Natural killer cell (primary cell): ENCODE results near the gene KRT85. TPM values are rescaled to one million over a fixed set of nuclear protein-coding genes. Genes with fewer than 3 reads are reported as not detected.

ENCODE experiments used
- ATAC-seq, 3 donors: fragments of 150-1000 bp in 2 of 3; fragments of 200-7000 bp in 1 of 3; cut with Tn5 transposase; 1 replicate in 1 of 3; 2 replicates in 2 of 3; pipeline ENCODE4 v1.10.0; 2021; ENCODE audit warnings: mild to moderate bottlenecking in 2 of 3, moderate library complexity in 2 of 3
- DNase-seq, 2 donors: peaks; one replicate each; pipeline versions ENCODE4 v3.0.0 to v3.0.0-alpha.2; 2013 to 2021; ENCODE audit warnings: mixed read lengths in 1 of 2
- H3K27ac ChIP-seq: one replicate; pipeline ENCODE4 v1.5.1; 2013; ENCODE audit warnings: mild to moderate bottlenecking, low read length
- H3K27me3 ChIP-seq: one replicate; pipeline ENCODE4 v1.6.1; 2013; ENCODE audit warnings: low read length; ENCODE audit not compliant: control insufficient read depth, insufficient read depth
- H3K36me3 ChIP-seq: one replicate; pipeline ENCODE4 v1.6.1; 2013; ENCODE audit warnings: low read length; ENCODE audit not compliant: control insufficient read depth, insufficient read depth
- H3K4me1 ChIP-seq: one replicate; pipeline ENCODE4 v1.6.1; 2013; ENCODE audit warnings: low read length; ENCODE audit not compliant: control insufficient read depth, insufficient read depth
- H3K4me3 ChIP-seq: one replicate; pipeline ENCODE4 v1.5.1; 2013; ENCODE audit warnings: low read length
- H3K9me3 ChIP-seq: one replicate; pipeline ENCODE4 v1.6.1; 2013; ENCODE audit warnings: low read length; ENCODE audit not compliant: control insufficient read depth, insufficient read depth
- H3K27ac Mint-ChIP-seq, 2 donors: one replicate each; pipeline ENCODE4 v1.8.0; 2022; ENCODE audit warnings: mild to moderate bottlenecking in 2 of 2, mixed read lengths in 2 of 2, moderate library complexity in 1 of 2
- H3K27me3 Mint-ChIP-seq, 2 donors: one replicate each; pipeline ENCODE4 v1.8.0; 2022; ENCODE audit warnings: low read depth in 2 of 2, mixed read lengths in 2 of 2
- H3K36me3 Mint-ChIP-seq: one replicate; pipeline ENCODE4 v1.8.0; 2022; ENCODE audit warnings: mixed read lengths
- H3K4me1 Mint-ChIP-seq, 2 donors: one replicate each; pipeline ENCODE4 v1.8.0; 2022; ENCODE audit warnings: mixed read lengths in 2 of 2
- H3K4me3 Mint-ChIP-seq: one replicate; pipeline ENCODE4 v1.8.0; 2022; ENCODE audit warnings: mild to moderate bottlenecking, moderate library complexity, mixed read lengths
- H3K9me3 Mint-ChIP-seq, 2 donors: one replicate each; pipeline ENCODE4 v1.8.0; 2022; ENCODE audit warnings: mixed read lengths in 2 of 2
- CTCF ChIP-seq: fragments of 200-600 bp; IDR thresholded peaks from one replicate; pipeline ENCODE4 v1.8.0; 2022; ENCODE audit warnings: antibody characterized with exemption
- WGBS: methylation state at CpG from one replicate; pipeline ENCODE4 v1.1.7; 2013; ENCODE audit warnings: missing lambda C conversion rate; ENCODE audit not compliant: insufficient coverage; 5-methylcytosine and 5-hydroxymethylcytosine counted together
- intact Hi-C: fragments of 100-400 bp; cut with micrococcal nuclease; formaldehyde crosslinking; loops from one replicate; pipeline ENCODE4 v1.14.2; 2022
- total RNA-seq, 4 donors: library from RNA; stranded (reverse); fragments of 120-200 nt in 1 of 4; gene quantifications; one replicate each; pipeline versions ENCODE4 v1.2.3 to v1.2.4, GENCODE V29; 2013 to 2022

Gene KRT85
- total RNA-seq, 3 donors from 2014 or later (not counting 1 experiment from before 2014, with no cell fraction given): not detected

- DNase-seq: no peak
- Mint-ChIP-seq H3K27me3 (peaks cover 9 to 18% of the 10 kb centered on the region in 2 donors), H3K4me1 (peaks cover 0 to 6% of the 10 kb centered on the region in 2 donors), H3K9me3 (no peaks in the 10 kb centered on the region), H3K36me3 (no peaks in the 10 kb centered on the region), H3K4me3 (no peak overlapping the region), H3K27ac (no peak overlapping the region)
- TF ChIP-seq CTCF: no peak
- Histone ChIP-seq H3K4me3 (no peak overlapping the region), H3K9me3 (no peaks in the 10 kb centered on the region), H3K27ac (no peak overlapping the region), H3K36me3 (no peaks in the 10 kb centered on the region), H3K27me3 (no peaks in the 10 kb centered on the region), H3K4me1 (no peaks in the 10 kb centered on the region)
- no peak for ATAC-seq
- WGBS: 72% methylated on average over 3 of the region's 3 CpGs
- intact Hi-C loops: no loop called here
These were observed 35.7 kb upstream of the KRT85 start for GRCh38 chr12:52402873-52403540.

- Mint-ChIP-seq H3K9me3 (no peaks in the 10 kb centered on the region), H3K27ac (no peak overlapping the region), H3K27me3 (peaks cover 11 to 15% of the 10 kb centered on the region in 2 donors), H3K36me3 (no peaks in the 10 kb centered on the region), H3K4me1 (peaks cover 0 to 6% of the 10 kb centered on the region in 2 donors), H3K4me3 (no peak overlapping the region)
- ATAC-seq (no peak), DNase-seq (no peak)
- Histone ChIP-seq H3K4me3 (no peak overlapping the region), H3K9me3 (no peaks in the 10 kb centered on the region), H3K27me3 (no peaks in the 10 kb centered on the region), H3K27ac (no peak overlapping the region), H3K36me3 (no peaks in the 10 kb centered on the region), H3K4me1 (no peaks in the 10 kb centered on the region)
- intact Hi-C loops: no loop called here
- 86% methylated on average over 1 of the region's 2 CpGs for WGBS
- TF ChIP-seq CTCF: no peak
These were observed 35.1 kb upstream of the KRT85 start for GRCh38 chr12:52402377-52402776.

- Histone ChIP-seq H3K9me3 (no peaks in the 10 kb centered on the region), H3K4me3 (no peak overlapping the region), H3K27me3 (no peaks in the 10 kb centered on the region), H3K27ac (no peak overlapping the region), H3K36me3 (no peaks in the 10 kb centered on the region), H3K4me1 (no peaks in the 10 kb centered on the region)
- H3K4me3 Mint-ChIP-seq: no peak overlapping the region
- H3K36me3 Mint-ChIP-seq: no peaks in the 10 kb centered on the region
- no peak for TF ChIP-seq CTCF
- WGBS: 79% methylated on average over 4 of the region's 4 CpGs
- intact Hi-C loops: no loop called here
- H3K4me1 Mint-ChIP-seq: peaks cover 0 to 6% of the 10 kb centered on the region in 2 donors
- DNase-seq: no peak
- H3K9me3 Mint-ChIP-seq: no peaks in the 10 kb centered on the region
- no peak for ATAC-seq
- H3K27ac Mint-ChIP-seq: no peak overlapping the region
- H3K27me3 Mint-ChIP-seq: peaks cover 15 to 18% of the 10 kb centered on the region in 2 donors
These were observed 34.6 kb upstream of the KRT85 start for GRCh38 chr12:52401926-52402325.

- 84% methylated on average over 5 of the region's 5 CpGs for WGBS
- no peak overlapping the region for H3K27ac ChIP-seq
- Mint-ChIP-seq H3K27ac (no peak overlapping the region), H3K4me1 (peaks cover 0 to 6% of the 10 kb centered on the region in 2 donors), H3K36me3 (no peaks in the 10 kb centered on the region), H3K27me3 (peaks cover 18 to 19% of the 10 kb centered on the region in 2 donors), H3K4me3 (no peak overlapping the region), H3K9me3 (no peaks in the 10 kb centered on the region)
- H3K4me3 ChIP-seq: no peak overlapping the region
- ATAC-seq (no peak), DNase-seq (no peak)
- H3K4me1 ChIP-seq: no peaks in the 10 kb centered on the region
- H3K27me3 ChIP-seq: no peaks in the 10 kb centered on the region
- TF ChIP-seq CTCF: no peak
- H3K9me3 ChIP-seq: no peaks in the 10 kb centered on the region
- no peaks in the 10 kb centered on the region for H3K36me3 ChIP-seq
- intact Hi-C loops: no loop called here
These were observed 34.2 kb upstream of the KRT85 start for GRCh38 chr12:52401526-52401925.
